Right cardiac atrium (tissue), 5 donors: ENCODE results near the gene ZNF750. TPM values are rescaled to one million over a fixed set of nuclear protein-coding genes. Genes with fewer than 3 reads are reported as not detected.
A peak's percentile ranks its signal among the peaks of the same experiment; 100 is the strongest.

ENCODE experiments used
- ATAC-seq, 2 donors: fragments of 200-7000 bp; cut with Tn5 transposase; one replicate each; pipeline versions ENCODE4 v1.8.0 to v1.9.1; 2020; ENCODE audit warnings: moderate library complexity in 2 of 2, mild to moderate bottlenecking in 1 of 2
- DNase-seq, 3 donors: peaks; one replicate each; pipeline ENCODE4 v3.0.0-alpha.2; 2020
- H3K27ac ChIP-seq: one replicate; pipeline ENCODE4 v1.5.1; 2013; ENCODE audit warnings: mild to moderate bottlenecking, low read length, control low read depth, moderate library complexity
- H3K27me3 ChIP-seq: one replicate; pipeline ENCODE4 v1.6.1; 2013; ENCODE audit not compliant: control insufficient read depth, insufficient read depth
- H3K4me1 ChIP-seq: one replicate; pipeline ENCODE4 v1.6.1; 2013; ENCODE audit warnings: low read length; ENCODE audit not compliant: control insufficient read depth, insufficient read depth
- H3K4me3 ChIP-seq: one replicate; pipeline ENCODE4 v1.5.1; 2013; ENCODE audit warnings: low read length, control low read depth
- H3K9me3 ChIP-seq: one replicate; pipeline ENCODE4 v1.6.1; 2013; ENCODE audit warnings: low read length; ENCODE audit not compliant: control insufficient read depth
- WGBS: extraction: QIAGEN DNeasy Blood & Tissue Kit; methylation state at CpG from one replicate; pipeline ENCODE4 v1.1.7; 2013; 5-methylcytosine and 5-hydroxymethylcytosine counted together
- intact Hi-C, 4 donors: fragments of 100-400 bp; cut with DNase I; formaldehyde crosslinking; loops; one replicate each; pipeline versions ENCODE4 v1.11.0 to v1.14.0; 2022 to 2023
- polyA plus RNA-seq: library from polyadenylated mRNA; stranded (reverse); fragments of 200-250 nt; gene quantifications from one replicate; pipeline ENCODE4 v1.2.3, GENCODE V29; 2013
- total RNA-seq, 4 donors: library from RNA; stranded (reverse); fragmentation: NEBNext Ultra II Directional; extraction: Animal tissue kit (Norgen Biotek cat#: 25700); gene quantifications; one replicate each; pipeline ENCODE4 v1.2.1, GENCODE V29; 2021
- donor health status: healthy with polysubstance abuse.
- donor health status: DM: no; HTN: yes; CAD: no.
- donor health status: DM: no; HTN: no; CAD: no.
- donor health status: DM: no; HTN: yes; CAD: no; lungs with severe emphysema.
- donor health status: DM: yes; HTN: yes; CAD: no.

ZNF750 gene
- total and polyA plus RNA-seq, 5 donors = 0.07 TPM; not detected in 4

GRCh38 chr17:82815790-82816305 lies 24.0 kb downstream of the ZNF750 start:
- H3K4me1 ChIP-seq = no peaks in the 10 kb centered on the region
- no peaks in the 10 kb centered on the region for H3K9me3 ChIP-seq
- DNase-seq = no peak
- WGBS = 86% methylated on average over 13 of the region's 13 CpGs
- no peak overlapping the region for H3K27ac ChIP-seq
- intact Hi-C loops = no loop called here
- no peak for ATAC-seq
- H3K27me3 ChIP-seq = no peaks in the 10 kb centered on the region
- no peak overlapping the region for H3K4me3 ChIP-seq

DNA sequence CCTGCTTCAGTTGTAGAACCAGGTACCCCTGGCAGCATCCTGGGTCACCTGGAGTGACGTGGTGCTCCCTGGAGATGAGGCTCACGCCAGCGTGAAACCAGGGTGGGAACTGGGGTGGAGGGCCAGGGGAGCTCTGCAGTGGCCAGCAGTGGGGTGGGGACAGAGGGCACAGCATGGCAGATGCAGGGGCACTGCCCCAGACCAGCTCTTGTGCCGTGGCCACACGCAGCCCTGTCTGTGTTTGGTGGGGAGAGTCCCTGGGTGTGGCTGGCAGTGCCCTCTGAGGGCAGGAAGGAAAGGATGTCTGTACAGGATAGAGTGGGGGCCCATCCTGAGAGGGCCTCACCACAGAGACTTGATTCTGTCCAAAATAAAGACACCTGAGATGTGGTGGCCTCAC lies 24.5 kb downstream of the ZNF750 start:
- DNase-seq (peak in 1 of 3 donors; percentile 41), ATAC-seq (no peak)
- intact Hi-C loops = no loop called here
- Histone ChIP-seq H3K9me3 (no peaks in the 10 kb centered on the region), H3K4me3 (no peak overlapping the region), H3K27me3 (no peaks in the 10 kb centered on the region), H3K4me1 (no peaks in the 10 kb centered on the region), H3K27ac (no peak overlapping the region)
- 85% methylated on average over 5 of the region's 5 CpGs for WGBS

- DNase-seq (peak in 1 of 3 donors; percentile 11), ATAC-seq (no peak)
- intact Hi-C loops = no loop called here
- H3K27ac ChIP-seq = no peak overlapping the region
- no peaks in the 10 kb centered on the region for H3K9me3 ChIP-seq
- no peak overlapping the region for H3K4me3 ChIP-seq
- no peaks in the 10 kb centered on the region for H3K27me3 ChIP-seq
- no peaks in the 10 kb centered on the region for H3K4me1 ChIP-seq
- WGBS = 94% methylated on average over 20 of the region's 20 CpGs
Measured at GRCh38 chr17:82814834-82815233, 25.0 kb downstream of the ZNF750 start.

DNA sequence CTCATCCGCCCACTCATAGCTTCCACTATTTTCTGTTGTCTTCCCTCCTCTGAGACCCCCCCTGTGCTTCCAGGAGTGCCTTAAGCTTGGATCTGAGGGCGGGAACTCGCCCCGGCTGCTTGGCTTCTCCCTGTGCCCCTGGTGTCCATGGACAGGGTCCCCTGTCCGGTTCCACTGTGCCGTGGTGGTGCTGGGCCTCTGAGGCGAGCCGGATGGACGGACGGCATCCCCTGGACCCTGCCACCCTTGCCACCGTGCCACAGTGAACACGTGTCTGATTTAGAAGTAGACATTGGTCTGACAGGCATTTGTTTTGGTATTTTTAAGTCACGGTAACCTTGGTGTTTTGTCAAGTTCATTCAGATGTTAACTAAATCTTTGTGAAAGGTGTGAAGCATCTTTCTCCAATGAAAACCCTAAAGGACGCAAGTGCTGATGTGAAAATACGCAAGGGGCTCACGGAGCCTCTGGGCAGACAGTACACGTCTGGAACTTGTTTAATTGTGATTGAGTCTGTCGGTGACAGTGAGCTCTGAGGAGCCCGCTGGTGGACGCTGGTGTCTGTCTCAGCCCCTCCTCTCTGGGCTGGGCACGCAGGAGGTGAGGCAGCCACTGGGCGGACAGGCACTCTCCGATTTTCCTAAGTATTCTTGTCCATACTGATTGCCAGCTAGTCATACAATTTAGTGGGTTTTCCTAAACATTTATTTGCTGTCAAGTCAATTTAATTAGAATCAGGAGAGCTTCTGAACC lies 26.3 kb downstream of the ZNF750 start:
- Histone ChIP-seq H3K4me3 (no peak overlapping the region), H3K27ac (no peak overlapping the region), H3K4me1 (no peaks in the 10 kb centered on the region), H3K9me3 (no peaks in the 10 kb centered on the region), H3K27me3 (no peaks in the 10 kb centered on the region)
- ATAC-seq = no peak
- DNase-seq = peak in 1 of 3 donors; percentile 28
- intact Hi-C loops = no loop called here
- 91% methylated on average over 23 of the region's 23 CpGs for WGBS

DNA sequence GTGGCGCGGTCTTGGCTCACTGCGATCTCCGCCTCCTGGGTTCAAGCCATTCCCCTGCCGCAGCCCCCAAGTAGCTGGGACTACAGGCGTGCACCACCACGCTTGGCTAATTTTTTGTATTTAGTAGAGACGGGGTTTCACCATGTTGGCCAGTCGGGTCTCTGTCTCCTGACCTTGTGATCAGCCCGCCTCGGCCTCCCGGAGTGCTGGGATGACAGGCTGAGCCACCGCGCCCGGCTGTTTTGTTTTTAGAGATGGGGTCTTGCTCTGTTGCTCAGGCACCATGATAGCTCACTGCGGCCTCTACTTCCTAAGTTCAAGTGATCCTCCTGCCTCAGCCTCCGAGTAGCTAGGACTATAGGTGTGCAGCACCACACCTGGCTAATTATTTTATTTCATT lies 27.2 kb downstream of the ZNF750 start:
- no peak overlapping the region for H3K27ac ChIP-seq
- DNase-seq = peak in 1 of 3 donors; percentile 21
- H3K4me3 ChIP-seq = no peak overlapping the region
- intact Hi-C loops = no loop called here
- H3K27me3 ChIP-seq = no peaks in the 10 kb centered on the region
- H3K4me1 ChIP-seq = no peaks in the 10 kb centered on the region
- WGBS = 99% methylated on average over 17 of the region's 17 CpGs
- no peaks in the 10 kb centered on the region for H3K9me3 ChIP-seq
- ATAC-seq = no peak

- no peaks in the 10 kb centered on the region for H3K4me1 ChIP-seq
- peak in 1 of 3 donors; percentile 49 for DNase-seq
- WGBS = 91% methylated on average over 15 of the region's 15 CpGs
- no peaks in the 10 kb centered on the region for H3K27me3 ChIP-seq
- no peaks in the 10 kb centered on the region for H3K9me3 ChIP-seq
- no peak overlapping the region for H3K4me3 ChIP-seq
- no peak for ATAC-seq
- intact Hi-C loops = no loop called here
- no peak overlapping the region for H3K27ac ChIP-seq
Measured at GRCh38 chr17:82812058-82812457, 27.8 kb downstream of the ZNF750 start.

- Histone ChIP-seq H3K4me3 (no peak overlapping the region), H3K4me1 (no peaks in the 10 kb centered on the region), H3K27ac (no peak overlapping the region), H3K9me3 (no peaks in the 10 kb centered on the region), H3K27me3 (no peaks in the 10 kb centered on the region)
- 79% methylated on average over 22 of the region's 22 CpGs for WGBS
- ATAC-seq = no peak
- intact Hi-C loops = no loop called here
- DNase-seq = peak in 1 of 3 donors; percentile 17
Measured at GRCh38 chr17:82810644-82811430, 29.0 kb downstream of the ZNF750 start.

DNA sequence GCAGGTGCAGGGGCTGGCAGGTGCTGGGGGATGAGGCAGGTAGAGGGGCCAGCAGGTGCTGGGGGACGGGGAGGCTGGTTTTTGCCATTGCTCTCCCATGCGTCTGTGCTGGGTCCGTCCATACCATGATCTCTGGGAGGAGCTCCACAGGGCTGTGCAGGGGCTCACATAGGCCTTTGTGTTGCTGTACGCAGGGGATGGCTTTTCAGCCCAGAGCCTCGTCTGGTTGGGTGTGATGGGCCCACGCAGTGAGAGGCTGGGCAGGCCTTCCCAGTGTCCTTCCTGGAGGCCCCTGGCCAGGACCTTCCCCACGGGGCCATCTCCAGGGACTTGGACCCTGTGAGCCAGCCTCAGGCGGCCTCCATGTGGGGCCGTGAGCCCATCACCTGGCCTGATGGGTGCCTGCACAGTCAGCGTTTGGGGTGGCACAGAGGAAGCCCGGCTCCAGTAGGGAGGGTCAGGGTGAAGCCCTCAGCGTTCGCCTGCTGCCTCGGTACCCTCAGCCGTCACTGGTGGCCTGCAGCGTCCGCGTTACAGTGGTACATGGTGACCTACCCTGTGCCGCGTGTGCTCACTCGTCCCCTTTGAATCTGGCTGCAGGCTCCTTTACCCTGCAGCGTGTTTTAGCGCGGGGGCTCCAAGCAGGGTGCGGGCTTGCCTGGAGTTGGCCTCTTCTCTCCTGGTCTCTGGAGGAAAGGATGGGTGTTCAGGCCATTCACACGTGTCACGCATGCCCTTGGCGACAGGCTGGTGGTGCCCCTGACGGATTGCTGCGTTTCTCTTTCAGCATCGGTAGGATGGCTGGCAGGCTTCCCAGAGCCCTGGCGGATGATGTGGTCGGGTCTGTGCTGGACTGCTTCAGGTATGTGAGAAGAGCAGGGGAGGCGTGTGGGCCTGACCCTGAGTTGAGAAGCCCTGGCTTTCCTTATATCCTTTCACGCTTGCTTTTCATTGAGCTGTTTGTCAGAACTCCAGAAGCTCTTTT lies 30.6 kb downstream of the ZNF750 start:
- ATAC-seq (no peak), DNase-seq (peak; percentile 5 to 50 (median 36))
- H3K4me1 ChIP-seq = peaks cover 2% of the 10 kb centered on the region
- no peak overlapping the region for H3K4me3 ChIP-seq
- no peak overlapping the region for H3K27ac ChIP-seq
- H3K9me3 ChIP-seq = no peaks in the 10 kb centered on the region
- intact Hi-C loops = no loop called here
- WGBS = 88% methylated on average over 35 of the region's 35 CpGs
- H3K27me3 ChIP-seq = no peaks in the 10 kb centered on the region

DNA sequence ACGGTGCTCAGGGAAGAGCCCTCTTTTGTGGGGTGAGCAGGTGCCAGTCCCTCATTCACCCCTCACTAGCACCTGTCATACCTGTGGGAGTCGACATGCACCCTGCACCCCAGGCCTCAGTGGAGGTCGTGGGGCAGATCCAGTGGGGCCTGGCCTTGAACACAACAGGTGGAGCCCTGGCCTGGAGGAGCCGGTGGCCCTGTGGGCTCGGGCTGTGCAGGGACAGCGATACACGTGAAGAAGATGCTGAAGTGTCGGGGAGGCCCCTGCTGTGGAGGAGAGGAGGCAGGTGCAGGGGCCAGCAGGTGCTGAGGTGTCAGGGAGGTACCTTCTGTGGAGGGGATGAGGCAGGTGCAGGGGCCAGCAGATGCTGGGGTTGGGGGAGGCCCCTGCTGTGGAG lies 31.8 kb downstream of the ZNF750 start:
- 92% methylated on average over 8 of the region's 8 CpGs for WGBS
- intact Hi-C loops = no loop called here
- H3K27me3 ChIP-seq = no peaks in the 10 kb centered on the region
- H3K9me3 ChIP-seq = no peaks in the 10 kb centered on the region
- peak in 2 of 3 donors; percentile 29 to 30 for DNase-seq
- H3K4me1 ChIP-seq = peaks cover 2% of the 10 kb centered on the region
- no peak for ATAC-seq
- no peak overlapping the region for H3K27ac ChIP-seq
- no peak overlapping the region for H3K4me3 ChIP-seq

DNA sequence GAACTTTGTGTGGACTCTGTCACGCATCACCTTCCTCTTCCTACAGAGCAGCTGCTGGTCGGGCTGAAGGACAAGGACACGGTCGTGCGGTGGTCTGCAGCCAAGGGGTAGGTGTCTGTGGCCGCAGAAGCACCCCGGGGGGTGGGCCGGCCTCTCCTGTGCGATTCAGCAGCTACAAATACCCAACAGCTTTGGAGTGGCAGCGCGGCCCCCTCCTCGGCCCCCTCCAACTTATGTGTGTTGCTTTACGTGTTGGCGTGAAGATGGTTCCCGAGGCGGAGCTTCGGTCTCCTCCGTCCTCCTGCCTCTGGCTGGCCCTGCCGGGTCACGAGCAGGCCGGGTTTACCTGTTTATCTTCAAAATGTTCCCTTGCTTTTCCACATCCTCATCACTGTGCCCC lies 32.3 kb downstream of the ZNF750 start:
- Histone ChIP-seq H3K27me3 (no peaks in the 10 kb centered on the region), H3K4me1 (peaks cover 2% of the 10 kb centered on the region), H3K9me3 (no peaks in the 10 kb centered on the region), H3K27ac (no peak overlapping the region), H3K4me3 (no peak overlapping the region)
- 83% methylated on average over 21 of the region's 21 CpGs for WGBS
- ATAC-seq = no peak
- intact Hi-C loops = no loop called here
- DNase-seq = peak in 2 of 3 donors; percentile 3 to 36
